Activated CD4-positive, alpha-beta T cell treated with anti-CD3 and anti-CD28 coated beads for 48 hours (primary cell): ENCODE measurements around the gene ATG2A.
"Not testable (repeated sequence)": the region's sequence is repeated elsewhere in the genome, so short reads cannot be mapped to it uniquely, and the experiment has no call there.

Experiments used
- DNase-seq: peaks from one replicate; pipeline ENCODE4 v3.0.0-alpha.2; 2020

ATG2A gene

GRCh38 chr11:64851831-64852351, 65.1 kb downstream of the ATG2A start:
- no peak for DNase-seq

GRCh38 chr11:64850979-64851567, 65.9 kb downstream of the ATG2A start:
- DNase-seq, result peak; percentile 65

- no peak for DNase-seq
Observed at GRCh38 chr11:64849598-64850356, 67.2 kb downstream of the ATG2A start.

- no peak for DNase-seq
Observed at GRCh38 chr11:64848826-64849597, 68.0 kb downstream of the ATG2A start.

- no peak for DNase-seq
Observed at GRCh38 chr11:64848214-64848825, 68.7 kb downstream of the ATG2A start.

- peak; percentile 96 for DNase-seq
Observed at GRCh38 chr11:64846998-64847666, 69.9 kb downstream of the ATG2A start.

- DNase-seq, result not testable (repeated sequence)
Observed at GRCh38 chr11:64845776-64846129, 71.3 kb downstream of the ATG2A start.

- DNase-seq, result no peak
Observed at GRCh38 chr11:64845129-64845775, 71.8 kb downstream of the ATG2A start.
